ENCODE data around the gene DDI1.
A peak's percentile ranks its signal among the peaks of the same experiment; 100 is the strongest.

Gene DDI1

GRCh38 chr11:104005234-104005855 lies 31.1 kb upstream of the DDI1 start:
- no peaks in the 10 kb centered on the region for H3K9me3 ChIP-seq (ENCODE audit: insufficient read depth, low read depth, low read length)
- H3K4ac ChIP-seq (ENCODE audit: low read depth, low read length) = no peak overlapping the region
- no peak overlapping the region for H3K9ac ChIP-seq (ENCODE audit: low read length)
- no peak overlapping the region for H3K23ac ChIP-seq (ENCODE audit: low read length)
- no peaks in the 10 kb centered on the region for H3K36me3 ChIP-seq (ENCODE audit: control insufficient read depth in 1 of 2, insufficient read depth in 2 of 2, low read length in 2 of 2)
- H3K27me3 ChIP-seq (ENCODE audit: insufficient read depth, low read length) = no peaks in the 10 kb centered on the region
- no peak overlapping the region for H2BK5ac ChIP-seq (ENCODE audit: low read depth, low read length, poor library complexity)
- H2BK120ac ChIP-seq (ENCODE audit: insufficient read depth, low read length, poor library complexity) = no peak overlapping the region
- H2AFZ ChIP-seq (ENCODE audit: insufficient read depth, low read length, poor library complexity) = no peak overlapping the region
- H2BK12ac ChIP-seq (ENCODE audit: low read length) = no peak overlapping the region
- H3K27ac ChIP-seq (ENCODE audit: low read depth, low read length) = no peak overlapping the region
- DNase-seq = peak in 1 of 2 donors; percentile 5
- H4K12ac ChIP-seq (ENCODE audit: low read depth, low read length) = no peak overlapping the region
- no CpG with 5 or more reads among the region's 2 CpGs for WGBS (ENCODE audit: extremely low coverage, insufficient coverage, insufficient read length)
- H3K14ac ChIP-seq (ENCODE audit: low read length) = no peak overlapping the region
- H3K79me1 ChIP-seq (ENCODE audit: low read length) = no peaks in the 10 kb centered on the region
- H3K4me3 ChIP-seq (ENCODE audit: low read depth, low read length) = no peak overlapping the region
- H3K79me2 ChIP-seq (ENCODE audit: control insufficient read depth, insufficient read depth, low read length, poor library complexity) = no peaks in the 10 kb centered on the region
- no peak overlapping the region for H4K8ac ChIP-seq (ENCODE audit: low read depth, low read length)
- H4K91ac ChIP-seq (ENCODE audit: low read depth, low read length) = no peak overlapping the region
- H3K4me1 ChIP-seq (ENCODE audit: control insufficient read depth in 1 of 2, insufficient read depth in 2 of 2, low read length in 2 of 2) = no peaks in the 10 kb centered on the region
- no peak overlapping the region for H3K4me2 ChIP-seq (ENCODE audit: low read length)
- H3K18ac ChIP-seq (ENCODE audit: low read length) = no peak overlapping the region
- no peak overlapping the region for H2AK5ac ChIP-seq (ENCODE audit: low read length)

GRCh38 chr11:104009744-104010143 lies 26.7 kb upstream of the DDI1 start:
- H3K27ac ChIP-seq (ENCODE audit: low read depth, low read length) = no peak overlapping the region
- no peak overlapping the region for H2BK12ac ChIP-seq (ENCODE audit: low read length)

GRCh38 chr11:104011044-104011443 lies 25.4 kb upstream of the DDI1 start:
- Histone ChIP-seq H3K4me1 (ENCODE audit: control insufficient read depth in 1 of 2, insufficient read depth in 2 of 2, low read length in 2 of 2) (no peaks in the 10 kb centered on the region), H3K36me3 (ENCODE audit: control insufficient read depth in 1 of 2, insufficient read depth in 2 of 2, low read length in 2 of 2) (no peaks in the 10 kb centered on the region), H4K12ac (ENCODE audit: low read depth, low read length) (no peak overlapping the region), H3K18ac (ENCODE audit: low read length) (no peak overlapping the region), H3K27ac (ENCODE audit: low read depth, low read length) (no peak overlapping the region), H4K91ac (ENCODE audit: low read depth, low read length) (no peak overlapping the region), H3K9me3 (ENCODE audit: insufficient read depth, low read depth, low read length) (no peaks in the 10 kb centered on the region), H3K9ac (ENCODE audit: low read length) (no peak overlapping the region), H2BK120ac (ENCODE audit: insufficient read depth, low read length, poor library complexity) (no peak overlapping the region), H2AK5ac (ENCODE audit: low read length) (no peak overlapping the region), H2BK12ac (ENCODE audit: low read length) (no peak overlapping the region), H3K79me2 (ENCODE audit: control insufficient read depth, insufficient read depth, low read length, poor library complexity) (no peaks in the 10 kb centered on the region), H3K23ac (ENCODE audit: low read length) (no peak overlapping the region), H3K4me2 (ENCODE audit: low read length) (no peak overlapping the region), H3K27me3 (ENCODE audit: insufficient read depth, low read length) (no peaks in the 10 kb centered on the region), H2AFZ (ENCODE audit: insufficient read depth, low read length, poor library complexity) (no peak overlapping the region), H3K14ac (ENCODE audit: low read length) (no peak overlapping the region), H4K8ac (ENCODE audit: low read depth, low read length) (no peak overlapping the region), H3K79me1 (ENCODE audit: low read length) (no peaks in the 10 kb centered on the region), H3K4ac (ENCODE audit: low read depth, low read length) (no peak overlapping the region), H2BK5ac (ENCODE audit: low read depth, low read length, poor library complexity) (no peak overlapping the region), H3K4me3 (ENCODE audit: low read depth, low read length) (no peak overlapping the region)
- WGBS (ENCODE audit: extremely low coverage, insufficient coverage, insufficient read length) = no CpG with 5 or more reads among the region's 2 CpGs
- no peak for DNase-seq

More at GRCh38 chr11:104009744-104010143, 26.7 kb upstream of the DDI1 start:
- H3K9ac ChIP-seq (ENCODE audit: low read length) = no peak overlapping the region
- no peak overlapping the region for H2AFZ ChIP-seq (ENCODE audit: insufficient read depth, low read length, poor library complexity)
- no peaks in the 10 kb centered on the region for H3K9me3 ChIP-seq (ENCODE audit: insufficient read depth, low read depth, low read length)
- no peak overlapping the region for H2BK120ac ChIP-seq (ENCODE audit: insufficient read depth, low read length, poor library complexity)
- H4K91ac ChIP-seq (ENCODE audit: low read depth, low read length) = no peak overlapping the region
- H3K4me2 ChIP-seq (ENCODE audit: low read length) = no peak overlapping the region
- H3K18ac ChIP-seq (ENCODE audit: low read length) = no peak overlapping the region
- no CpG with 5 or more reads among the region's 3 CpGs for WGBS (ENCODE audit: extremely low coverage, insufficient coverage, insufficient read length)
- H3K14ac ChIP-seq (ENCODE audit: low read length) = no peak overlapping the region
- H2BK5ac ChIP-seq (ENCODE audit: low read depth, low read length, poor library complexity) = no peak overlapping the region
- H4K12ac ChIP-seq (ENCODE audit: low read depth, low read length) = no peak overlapping the region
- no peak overlapping the region for H3K4ac ChIP-seq (ENCODE audit: low read depth, low read length)
- H3K36me3 ChIP-seq (ENCODE audit: control insufficient read depth in 1 of 2, insufficient read depth in 2 of 2, low read length in 2 of 2) = no peaks in the 10 kb centered on the region
- no peak overlapping the region for H2AK5ac ChIP-seq (ENCODE audit: low read length)
- no peaks in the 10 kb centered on the region for H3K27me3 ChIP-seq (ENCODE audit: insufficient read depth, low read length)
- H3K23ac ChIP-seq (ENCODE audit: low read length) = no peak overlapping the region
- DNase-seq = no peak
- H3K4me1 ChIP-seq (ENCODE audit: control insufficient read depth in 1 of 2, insufficient read depth in 2 of 2, low read length in 2 of 2) = no peaks in the 10 kb centered on the region
- H3K79me2 ChIP-seq (ENCODE audit: control insufficient read depth, insufficient read depth, low read length, poor library complexity) = no peaks in the 10 kb centered on the region
- H3K79me1 ChIP-seq (ENCODE audit: low read length) = no peaks in the 10 kb centered on the region
- no peak overlapping the region for H4K8ac ChIP-seq (ENCODE audit: low read depth, low read length)
- no peak overlapping the region for H3K4me3 ChIP-seq (ENCODE audit: low read depth, low read length)

- no peaks in the 10 kb centered on the region for H3K9me3 ChIP-seq (ENCODE audit: insufficient read depth, low read depth, low read length)
- H3K18ac ChIP-seq (ENCODE audit: low read length) = no peak overlapping the region
- no peak overlapping the region for H2BK5ac ChIP-seq (ENCODE audit: low read depth, low read length, poor library complexity)
- H3K4me3 ChIP-seq (ENCODE audit: low read depth, low read length) = no peak overlapping the region
- no CpG with 5 or more reads among the region's 3 CpGs for WGBS (ENCODE audit: extremely low coverage, insufficient coverage, insufficient read length)
- no peak overlapping the region for H3K14ac ChIP-seq (ENCODE audit: low read length)
- no peak overlapping the region for H4K8ac ChIP-seq (ENCODE audit: low read depth, low read length)
- no peak overlapping the region for H2BK12ac ChIP-seq (ENCODE audit: low read length)
- H2AK5ac ChIP-seq (ENCODE audit: low read length) = no peak overlapping the region
- no peak overlapping the region for H3K23ac ChIP-seq (ENCODE audit: low read length)
- H2AFZ ChIP-seq (ENCODE audit: insufficient read depth, low read length, poor library complexity) = no peak overlapping the region
- H3K4ac ChIP-seq (ENCODE audit: low read depth, low read length) = no peak overlapping the region
- H3K4me1 ChIP-seq (ENCODE audit: control insufficient read depth in 1 of 2, insufficient read depth in 2 of 2, low read length in 2 of 2) = no peaks in the 10 kb centered on the region
- no peak overlapping the region for H2BK120ac ChIP-seq (ENCODE audit: insufficient read depth, low read length, poor library complexity)
- no peaks in the 10 kb centered on the region for H3K36me3 ChIP-seq (ENCODE audit: control insufficient read depth in 1 of 2, insufficient read depth in 2 of 2, low read length in 2 of 2)
- H4K91ac ChIP-seq (ENCODE audit: low read depth, low read length) = no peak overlapping the region
- no peak overlapping the region for H3K27ac ChIP-seq (ENCODE audit: low read depth, low read length)
- no peak overlapping the region for H3K4me2 ChIP-seq (ENCODE audit: low read length)
- H3K27me3 ChIP-seq (ENCODE audit: insufficient read depth, low read length) = no peaks in the 10 kb centered on the region
- no peaks in the 10 kb centered on the region for H3K79me2 ChIP-seq (ENCODE audit: control insufficient read depth, insufficient read depth, low read length, poor library complexity)
- DNase-seq = no peak
- H4K12ac ChIP-seq (ENCODE audit: low read depth, low read length) = no peak overlapping the region
- H3K9ac ChIP-seq (ENCODE audit: low read length) = no peak overlapping the region
- H3K79me1 ChIP-seq (ENCODE audit: low read length) = no peaks in the 10 kb centered on the region
Observed at GRCh38 chr11:104015649-104016415, 20.6 kb upstream of the DDI1 start.
